Loucy (cell line): ENCODE measurements around the gene TBX15.

Experiments
- H2AFZ ChIP-seq: fragments of 200-600 bp; sonication (generic); 2 replicates; pipeline ENCODE4 v1.6.0; 2016; ENCODE audit warnings: antibody characterized with exemption, mild to moderate bottlenecking, low read length, moderate library complexity
- H3F3A ChIP-seq: fragments of 200-600 bp; 2 replicates; pipeline ENCODE4 v1.6.0; 2016; ENCODE audit warnings: antibody characterized with exemption, low read depth, mild to moderate bottlenecking
- H3K27me3 ChIP-seq: fragments of 200-600 bp; sonication (generic); 2 replicates; pipeline ENCODE4 v1.6.1; 2014; ENCODE audit warnings: low read length, mild to moderate bottlenecking; ENCODE audit not compliant: insufficient read depth, poor library complexity, severe bottlenecking
- H3K36me3 ChIP-seq: fragments of 200-600 bp; sonication (generic); 2 replicates; pipeline ENCODE4 v1.6.1; 2016; ENCODE audit warnings: low read length; ENCODE audit not compliant: insufficient read depth
- H3K4me1 ChIP-seq: fragments of 200-600 bp; sonication (generic); 2 replicates; pipeline ENCODE4 v1.5.1; 2014; ENCODE audit warnings: low read length, mild to moderate bottlenecking; ENCODE audit not compliant: insufficient read depth, poor library complexity, severe bottlenecking
- H3K4me2 ChIP-seq: fragments of 200-600 bp; sonication (generic); 2 replicates; pipeline ENCODE4 v1.6.0; 2014; ENCODE audit warnings: antibody characterized with exemption, low read length, low read depth, mild to moderate bottlenecking; ENCODE audit not compliant: poor library complexity, severe bottlenecking
- H3K4me3 ChIP-seq: fragments of 200-600 bp; sonication (generic); 2 replicates; pipeline ENCODE4 v1.5.1; 2014; ENCODE audit warnings: low read length, mild to moderate bottlenecking, mixed read lengths; ENCODE audit not compliant: poor library complexity, severe bottlenecking
- H3K79me2 ChIP-seq: fragments of 200-600 bp; sonication (generic); 2 replicates; pipeline ENCODE4 v1.6.1; 2014; ENCODE audit warnings: low read length; ENCODE audit not compliant: insufficient read depth
- H3K9ac ChIP-seq: fragments of 200-600 bp; sonication (generic); 2 replicates; pipeline ENCODE4 v1.6.0; 2014; ENCODE audit warnings: mild to moderate bottlenecking, low read depth, low read length, moderate library complexity; ENCODE audit not compliant: poor library complexity, severe bottlenecking
- H3K9me2 ChIP-seq: fragments of 200-600 bp; sonication (generic); replicated peaks from 2 replicates; pipeline ENCODE4 v1.6.1; 2016; ENCODE audit warnings: low read depth, low read length, mixed read lengths
- H3K9me3 ChIP-seq: fragments of 200-600 bp; sonication (generic); 2 replicates; pipeline ENCODE4 v1.6.1; 2014; ENCODE audit warnings: mild to moderate bottlenecking, antibody characterized with exemption, low read length, low read depth; ENCODE audit not compliant: insufficient read depth
- H4K20me1 ChIP-seq: fragments of 200-600 bp; sonication (generic); 2 replicates; pipeline ENCODE4 v1.6.0; 2014; ENCODE audit warnings: antibody characterized with exemption, low read length, mild to moderate bottlenecking; ENCODE audit not compliant: insufficient read depth, poor library complexity, severe bottlenecking
- CTCF ChIP-seq: fragments of 200-600 bp; sonication (generic); conservative IDR thresholded peaks from 2 replicates; pipeline ENCODE4 v1.5.1; 2014; ENCODE audit warnings: mild to moderate bottlenecking, antibody characterized with exemption, low read length
- EZH2phosphoT487 ChIP-seq: fragments of 200-600 bp; IDR thresholded peaks from 2 replicates; pipeline ENCODE4 v1.6.1; 2018; ENCODE audit warnings: antibody characterized with exemption, mild to moderate bottlenecking, moderate library complexity, borderline replicate concordance

TBX15 gene

GRCh38 chr1:118861216-118861615 lies 126.9 kb downstream of the TBX15 start:
- no peak for TF ChIP-seq CTCF
- no peak for TF ChIP-seq EZH2phosphoT487
- Histone ChIP-seq H3K4me1 (no peaks in the 10 kb centered on the region), H3K9me2 (no peaks in the 10 kb centered on the region), H2AFZ (no peak overlapping the region), H3K9me3 (no peaks in the 10 kb centered on the region), H3K79me2 (no peaks in the 10 kb centered on the region), H3K27me3 (no peaks in the 10 kb centered on the region), H3K9ac (no peak overlapping the region), H3K4me3 (no peak overlapping the region), H3K4me2 (no peak overlapping the region), H4K20me1 (no peaks in the 10 kb centered on the region), H3K36me3 (no peaks in the 10 kb centered on the region), H3F3A (no peaks in the 10 kb centered on the region)

DNA sequence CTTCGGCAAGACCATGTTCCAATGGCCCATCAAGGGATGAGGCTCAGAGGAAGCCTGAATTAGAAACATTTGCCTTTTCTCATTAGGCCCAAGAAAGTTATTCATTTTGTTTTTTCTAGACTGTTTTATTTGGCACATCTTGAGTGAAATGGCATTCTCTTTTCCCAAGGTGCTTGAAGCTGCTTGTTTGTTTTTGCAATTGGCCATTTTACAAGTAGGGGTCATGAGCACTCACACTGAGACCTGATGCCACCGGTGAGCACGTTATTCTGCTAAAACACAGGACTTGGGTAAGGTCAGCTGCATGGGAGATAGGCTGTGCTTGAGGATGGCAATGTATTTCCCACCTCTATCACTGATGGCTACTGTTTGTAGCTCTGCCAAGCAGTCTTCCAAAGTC lies 128.1 kb downstream of the TBX15 start:
- H3K36me3 ChIP-seq, result no peaks in the 10 kb centered on the region
- no peak for TF ChIP-seq EZH2phosphoT487
- no peak for TF ChIP-seq CTCF
- no peak overlapping the region for H3K4me2 ChIP-seq
- no peaks in the 10 kb centered on the region for H3K27me3 ChIP-seq
- H3K4me1 ChIP-seq, result no peaks in the 10 kb centered on the region
- H3K79me2 ChIP-seq, result no peaks in the 10 kb centered on the region
- H4K20me1 ChIP-seq, result no peaks in the 10 kb centered on the region
- H3F3A ChIP-seq, result no peaks in the 10 kb centered on the region
- no peak overlapping the region for H3K4me3 ChIP-seq
- no peaks in the 10 kb centered on the region for H3K9me3 ChIP-seq
- H2AFZ ChIP-seq, result no peak overlapping the region
- no peaks in the 10 kb centered on the region for H3K9me2 ChIP-seq
- H3K9ac ChIP-seq, result no peak overlapping the region

- no peak overlapping the region for H3K4me3 ChIP-seq
- H4K20me1 ChIP-seq, result no peaks in the 10 kb centered on the region
- no peak overlapping the region for H3K4me2 ChIP-seq
- H3K9me3 ChIP-seq, result 0 out of 2 replicates have a peak, but pooled peaks cover 4% of the 10 kb centered on the region
- H3K4me1 ChIP-seq, result no peaks in the 10 kb centered on the region
- H2AFZ ChIP-seq, result no peak overlapping the region
- H3K27me3 ChIP-seq, result no peaks in the 10 kb centered on the region
- no peaks in the 10 kb centered on the region for H3K36me3 ChIP-seq
- TF ChIP-seq EZH2phosphoT487 (no peak), CTCF (no peak)
- no peaks in the 10 kb centered on the region for H3F3A ChIP-seq
- no peaks in the 10 kb centered on the region for H3K9me2 ChIP-seq
- H3K9ac ChIP-seq, result no peak overlapping the region
- no peaks in the 10 kb centered on the region for H3K79me2 ChIP-seq
These were observed 141.7 kb downstream of the TBX15 start for GRCh38 chr1:118846443-118846842.
